22Rv1 (cell line): ENCODE measurements around the gene ANKK1.

ENCODE experiments used
- H3K27ac ChIP-seq: fragments of 450-650 bp; 2 replicates; pipeline ENCODE4 v1.5.1; 2017
- ZFX ChIP-seq: fragments of 450-650 bp; IDR thresholded peaks from 2 replicates; pipeline ENCODE4 v1.6.1; 2017; ENCODE audit warnings: antibody characterized with exemption, borderline replicate concordance
- TF ChIP-seq, protein P1 (sequence below): fragments of 450-650 bp; IDR thresholded peaks from 2 replicates; pipeline ENCODE4 v1.5.1; 2017; ENCODE audit warnings: mild to moderate bottlenecking

The ANKK1 gene

DNA sequence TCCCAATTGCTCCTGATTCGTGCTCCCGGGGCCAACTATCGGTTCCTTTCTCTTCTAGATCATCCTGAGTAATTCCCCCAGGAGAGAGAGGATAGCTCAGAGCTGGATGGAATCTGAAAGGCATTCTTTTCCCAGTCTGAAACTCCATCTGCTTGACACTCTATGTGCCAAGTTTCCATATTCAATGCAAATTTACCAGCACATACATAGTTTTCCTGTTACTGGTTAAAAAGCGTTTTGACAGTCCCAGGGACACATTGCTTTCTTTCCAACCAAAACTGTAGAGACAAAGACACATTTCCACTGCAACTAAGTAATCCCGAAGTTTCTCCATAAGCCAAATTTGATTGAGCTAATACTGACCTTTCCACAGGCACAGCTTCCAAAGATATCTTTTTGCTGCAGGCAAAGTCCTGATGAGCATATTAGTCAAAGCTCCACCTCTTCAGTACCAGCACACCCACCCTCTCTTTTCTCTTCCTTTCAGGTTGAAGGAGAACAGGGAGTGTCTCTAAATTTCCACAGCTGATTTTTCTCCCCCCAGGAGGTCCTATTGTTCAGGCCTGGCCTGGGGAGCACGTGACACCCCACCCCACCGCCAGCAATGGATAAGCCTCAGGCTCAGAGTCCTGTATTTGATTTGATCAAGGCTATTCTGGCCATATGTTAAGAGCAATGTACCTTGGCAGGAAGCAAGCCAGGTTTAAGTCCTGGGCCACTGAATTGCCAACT, 9.7 kb upstream of the ANKK1 start:
- TF ChIP-seq, protein P1, sequence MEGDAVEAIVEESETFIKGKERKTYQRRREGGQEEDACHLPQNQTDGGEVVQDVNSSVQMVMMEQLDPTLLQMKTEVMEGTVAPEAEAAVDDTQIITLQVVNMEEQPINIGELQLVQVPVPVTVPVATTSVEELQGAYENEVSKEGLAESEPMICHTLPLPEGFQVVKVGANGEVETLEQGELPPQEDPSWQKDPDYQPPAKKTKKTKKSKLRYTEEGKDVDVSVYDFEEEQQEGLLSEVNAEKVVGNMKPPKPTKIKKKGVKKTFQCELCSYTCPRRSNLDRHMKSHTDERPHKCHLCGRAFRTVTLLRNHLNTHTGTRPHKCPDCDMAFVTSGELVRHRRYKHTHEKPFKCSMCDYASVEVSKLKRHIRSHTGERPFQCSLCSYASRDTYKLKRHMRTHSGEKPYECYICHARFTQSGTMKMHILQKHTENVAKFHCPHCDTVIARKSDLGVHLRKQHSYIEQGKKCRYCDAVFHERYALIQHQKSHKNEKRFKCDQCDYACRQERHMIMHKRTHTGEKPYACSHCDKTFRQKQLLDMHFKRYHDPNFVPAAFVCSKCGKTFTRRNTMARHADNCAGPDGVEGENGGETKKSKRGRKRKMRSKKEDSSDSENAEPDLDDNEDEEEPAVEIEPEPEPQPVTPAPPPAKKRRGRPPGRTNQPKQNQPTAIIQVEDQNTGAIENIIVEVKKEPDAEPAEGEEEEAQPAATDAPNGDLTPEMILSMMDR, result no peak
- no peak for TF ChIP-seq ZFX
- H3K27ac ChIP-seq, result no peak overlapping the region

DNA sequence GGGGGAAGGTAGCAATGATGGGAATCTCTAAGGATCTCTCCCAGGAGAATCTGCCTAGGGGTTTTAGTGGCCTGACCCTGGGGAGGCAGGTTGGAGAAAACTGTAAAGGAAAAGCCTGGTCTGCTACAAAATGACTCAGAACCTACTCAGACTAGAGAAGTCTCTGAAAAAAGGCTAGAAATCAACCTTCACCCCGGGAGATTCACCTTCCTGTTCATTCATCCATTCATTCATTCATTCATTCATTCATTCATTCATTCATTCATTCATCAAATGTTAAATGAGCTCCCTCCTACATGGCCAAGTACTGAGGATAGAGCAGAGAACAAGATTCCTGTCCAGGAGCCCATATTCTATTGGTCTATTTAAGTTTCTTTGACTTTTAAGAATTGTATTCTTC, 8.9 kb upstream of the ANKK1 start:
- TF ChIP-seq, protein P1, result no peak
- TF ChIP-seq ZFX, result no peak
- H3K27ac ChIP-seq, result no peak overlapping the region

DNA sequence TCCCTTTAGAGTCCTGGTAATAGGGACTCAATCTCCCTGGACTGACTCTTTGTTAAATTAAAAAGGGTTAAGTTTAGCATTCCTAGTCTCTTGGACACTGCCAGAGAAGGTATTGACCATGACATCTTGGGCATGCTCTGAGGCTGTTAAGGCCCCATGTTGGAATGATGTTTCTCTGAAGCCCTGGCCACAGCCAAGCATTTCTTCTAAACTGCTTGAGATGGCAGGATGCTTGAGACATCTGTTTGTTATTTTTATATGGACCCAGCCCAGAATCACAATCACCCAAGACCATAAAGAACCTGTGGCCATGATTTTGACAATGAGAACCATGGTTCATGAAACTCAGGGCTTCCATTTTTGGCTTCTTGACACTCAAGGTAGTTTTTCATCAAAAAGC, 5.5 kb upstream of the ANKK1 start:
- TF ChIP-seq ZFX, result no peak
- TF ChIP-seq, protein P1, result no peak
- no peak overlapping the region for H3K27ac ChIP-seq

DNA sequence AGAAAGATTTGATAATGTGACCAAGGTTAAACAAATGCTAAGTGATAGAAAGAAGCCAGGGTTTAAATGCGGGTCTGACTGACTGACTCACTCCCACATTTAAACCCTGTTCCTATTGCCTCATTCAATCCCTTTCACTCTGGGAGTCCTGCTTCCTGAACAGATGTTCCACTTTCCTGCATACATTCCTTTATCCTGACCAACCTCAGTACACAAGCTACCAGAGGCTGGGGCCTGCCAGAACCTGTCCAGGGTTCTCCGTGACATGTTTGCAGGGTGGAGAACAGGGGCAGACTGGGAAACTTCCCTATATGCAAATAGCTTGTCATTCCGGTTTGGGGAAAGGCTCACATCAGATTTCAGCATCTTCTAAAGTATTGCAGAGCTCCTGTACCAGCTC, 3.0 kb upstream of the ANKK1 start:
- H3K27ac ChIP-seq, result no peak overlapping the region
- TF ChIP-seq, protein P1, result no peak

DNA sequence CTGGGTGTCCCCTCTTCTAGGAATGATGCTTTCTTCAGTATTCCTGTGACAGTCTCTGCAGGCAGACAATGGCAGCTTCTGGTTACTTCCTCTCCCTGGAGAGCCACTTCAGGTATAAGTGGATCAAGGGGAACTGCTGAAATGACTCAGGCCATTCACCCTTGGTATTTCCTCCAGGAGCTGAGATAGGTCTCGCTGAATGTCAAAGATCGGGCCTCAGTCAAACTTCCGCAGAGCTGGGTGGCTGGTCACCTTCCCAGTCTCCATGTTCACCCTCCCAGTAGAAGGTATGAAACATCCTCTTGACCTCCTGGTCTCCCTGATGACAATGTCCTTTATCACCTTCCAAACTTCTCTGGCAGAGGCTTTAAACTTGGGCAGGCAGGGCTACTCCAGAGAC, 1.8 kb upstream of the ANKK1 start:
- TF ChIP-seq, protein P1, result no peak
- no peak for TF ChIP-seq ZFX

DNA sequence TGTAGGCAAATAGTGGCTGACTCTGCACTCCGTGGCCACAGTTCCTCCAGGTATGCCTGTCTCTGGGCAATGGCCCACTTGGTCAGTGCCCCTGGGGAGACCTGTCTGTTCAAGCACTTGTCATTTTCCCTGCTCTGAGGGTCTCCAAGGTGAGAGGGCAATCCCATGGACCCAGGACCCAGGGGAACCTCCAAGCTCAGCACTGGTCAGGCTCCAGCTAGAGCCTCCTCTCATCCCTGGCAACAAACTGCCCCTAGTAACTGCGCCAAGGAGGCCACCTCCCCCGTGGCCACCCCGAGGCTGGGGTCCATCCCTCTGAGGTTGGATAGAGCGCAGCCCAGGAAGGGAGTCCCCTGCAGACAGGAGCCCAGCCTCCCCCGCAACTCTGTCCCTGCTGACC, 713 bp upstream of the ANKK1 start:
- H3K27ac ChIP-seq, result no peak overlapping the region
- TF ChIP-seq, protein P1, result no peak
- TF ChIP-seq ZFX, result no peak

More for the DNA sequence above, 1.8 kb upstream of the ANKK1 start:
- H3K27ac ChIP-seq, result no peak overlapping the region

DNA sequence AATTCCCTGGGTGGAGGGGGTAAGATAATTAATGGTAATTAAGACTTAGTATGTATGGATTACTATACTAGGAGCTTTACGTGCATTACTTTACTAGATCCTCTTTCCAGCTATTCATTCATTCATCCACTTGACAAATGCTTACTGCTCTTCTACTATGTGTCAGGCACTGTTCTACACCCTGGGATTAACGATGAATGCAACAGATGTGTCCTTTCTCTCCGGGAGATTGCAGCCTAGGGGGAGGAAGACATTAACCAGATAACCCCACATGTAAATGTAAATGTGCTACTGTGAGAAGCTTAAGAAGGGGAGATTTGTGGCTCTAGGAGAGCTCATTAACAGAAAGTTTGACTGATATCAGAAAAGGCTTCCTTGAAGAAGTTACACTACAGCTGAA, 1.7 kb downstream of the ANKK1 start:
- TF ChIP-seq, protein P1, result no peak
- no peak for TF ChIP-seq ZFX
- H3K27ac ChIP-seq, result no peak overlapping the region
